ENCODE data around the gene LZTFL1. TPM values are rescaled to one million over a fixed set of nuclear protein-coding genes. Genes with fewer than 3 reads are reported as not detected.

The LZTFL1 gene, protein sequence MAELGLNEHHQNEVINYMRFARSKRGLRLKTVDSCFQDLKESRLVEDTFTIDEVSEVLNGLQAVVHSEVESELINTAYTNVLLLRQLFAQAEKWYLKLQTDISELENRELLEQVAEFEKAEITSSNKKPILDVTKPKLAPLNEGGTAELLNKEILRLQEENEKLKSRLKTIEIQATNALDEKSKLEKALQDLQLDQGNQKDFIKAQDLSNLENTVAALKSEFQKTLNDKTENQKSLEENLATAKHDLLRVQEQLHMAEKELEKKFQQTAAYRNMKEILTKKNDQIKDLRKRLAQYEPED
- 11.4 and 11.8 TPM in 2 replicates for total RNA-seq (2012; rRNA removed)

DNA sequence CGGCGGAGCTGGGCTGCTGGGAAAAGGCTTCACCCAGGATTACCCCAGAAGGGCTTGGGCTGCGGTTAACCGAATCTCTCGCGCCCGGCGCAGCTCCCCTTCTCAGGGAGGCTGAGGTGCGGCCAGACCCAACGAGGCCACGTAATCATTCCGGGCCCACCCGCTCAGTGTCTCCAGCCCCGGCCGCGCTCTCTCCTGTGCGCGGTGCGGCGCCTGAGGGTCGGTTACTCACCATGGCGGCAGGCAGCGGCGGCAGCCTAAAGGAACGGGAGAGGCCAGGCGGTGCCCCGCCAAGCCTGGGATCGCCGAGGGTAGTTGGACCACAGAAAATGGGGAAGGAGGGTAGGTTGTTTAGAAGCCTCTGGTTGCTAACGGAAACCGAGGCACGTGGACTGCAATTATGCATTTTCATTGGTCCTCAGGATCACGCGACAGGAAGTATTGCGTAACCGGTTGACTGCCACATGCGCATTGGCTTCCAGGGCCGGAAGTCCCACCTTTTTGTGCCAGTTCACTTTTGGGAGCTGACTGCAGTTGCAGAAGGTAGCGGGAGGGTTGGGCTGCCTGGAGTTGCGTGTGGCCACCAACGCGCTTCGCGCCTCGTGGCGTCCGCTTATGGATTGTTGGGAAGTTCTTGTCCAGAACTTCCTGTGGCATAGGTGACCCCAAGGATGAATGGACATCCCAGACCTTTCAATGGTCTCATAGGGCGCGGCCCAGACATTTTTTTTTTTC is at the start of gene LZTFL1:
TSS of gene LZTFL1 (minus strand) at position 363 of the 735 bp plus-strand sequence. CDS start at position 235, 128 bp downstream.
- H3K9me3 ChIP-seq (replicated peaks; ENCODE audit: low read length) = no peaks in the 10 kb centered on the region
- H3K4me3 ChIP-seq (ENCODE audit: low read length) = peak within 1 kb of the TSS; percentile 92
- no peaks in the 10 kb centered on the region for H3K36me3 ChIP-seq (ENCODE audit: insufficient read depth, low read length)
- H3K27me3 ChIP-seq (ENCODE audit: control insufficient read depth, insufficient read depth, low read length) = peaks cover 18% of the 10 kb centered on the region
- peak within 1 kb of the TSS; percentile 83 for H3K9ac ChIP-seq (ENCODE audit: low read depth, low read length)
- H3K4me2 ChIP-seq (ENCODE audit: low read length) = peak within 1 kb of the TSS; percentile 92
- peaks cover 9% of the 10 kb centered on the region for H3K4me1 ChIP-seq (ENCODE audit: control insufficient read depth, insufficient read depth, low read length)

DNA sequence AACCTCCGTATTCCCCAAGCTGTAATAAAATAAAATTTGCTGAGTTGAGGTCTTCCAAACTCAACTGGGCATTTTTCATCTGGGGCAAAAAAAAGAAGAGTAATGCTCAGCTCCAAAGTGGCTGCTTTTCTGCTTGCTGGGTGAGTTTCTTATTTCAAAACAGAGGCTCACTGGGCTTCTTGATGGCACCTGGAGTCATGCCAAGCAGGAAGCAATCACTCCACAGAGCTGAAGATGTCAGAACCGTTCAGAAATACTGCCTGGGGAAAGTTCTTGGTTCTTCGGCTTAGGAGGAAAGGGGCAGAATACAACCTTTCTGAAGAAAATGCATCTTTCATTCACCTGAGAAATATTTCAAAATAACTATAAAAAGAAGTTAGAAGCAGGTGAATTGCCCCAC is 48.5 kb upstream of the LZTFL1 start:
- Histone ChIP-seq H3K9ac (ENCODE audit: low read depth, low read length) (no peak overlapping the region), H3K4me3 (ENCODE audit: low read length) (no peak overlapping the region), H3K4me2 (ENCODE audit: low read length) (no peak overlapping the region), H3K4me1 (ENCODE audit: control insufficient read depth, insufficient read depth, low read length) (no peaks in the 10 kb centered on the region), H3K36me3 (ENCODE audit: insufficient read depth, low read length) (no peaks in the 10 kb centered on the region), H3K27me3 (ENCODE audit: control insufficient read depth, insufficient read depth, low read length) (peaks cover 41% of the 10 kb centered on the region), H3K9me3 (replicated peaks; ENCODE audit: low read length) (no peaks in the 10 kb centered on the region)

DNA sequence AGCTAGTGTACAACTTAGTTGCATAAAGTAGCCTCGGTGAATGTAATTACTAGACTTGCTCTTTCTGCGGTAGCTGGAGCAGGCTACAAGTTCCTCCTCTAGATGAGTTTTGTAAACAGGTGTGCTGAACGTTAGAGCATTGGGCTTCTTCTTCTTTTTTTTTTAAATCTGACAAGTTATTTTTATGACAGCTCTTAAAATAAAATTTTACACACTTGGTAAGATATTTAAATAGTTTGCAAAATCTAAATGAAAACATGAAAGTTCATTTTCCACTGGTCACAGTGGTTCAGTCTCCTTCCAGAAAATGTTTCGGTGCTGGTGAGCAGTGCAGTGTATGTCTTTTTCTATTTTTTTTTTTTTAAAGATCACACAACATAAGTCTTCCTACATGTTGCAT is 47.4 kb upstream of the LZTFL1 start:
- H3K27me3 ChIP-seq (ENCODE audit: control insufficient read depth, insufficient read depth, low read length) = peaks cover 42% of the 10 kb centered on the region
- H3K4me1 ChIP-seq (ENCODE audit: control insufficient read depth, insufficient read depth, low read length) = no peaks in the 10 kb centered on the region
- H3K4me2 ChIP-seq (ENCODE audit: low read length) = no peak overlapping the region
- no peak overlapping the region for H3K9ac ChIP-seq (ENCODE audit: low read depth, low read length)
- H3K4me3 ChIP-seq (ENCODE audit: low read length) = no peak overlapping the region
- H3K9me3 ChIP-seq (replicated peaks; ENCODE audit: low read length) = no peaks in the 10 kb centered on the region
- no peaks in the 10 kb centered on the region for H3K36me3 ChIP-seq (ENCODE audit: insufficient read depth, low read length)

GRCh38 chr3:45887759-45888511 is 46.0 kb upstream of the LZTFL1 start:
- Histone ChIP-seq H3K27me3 (ENCODE audit: control insufficient read depth, insufficient read depth, low read length) (peaks cover 43% of the 10 kb centered on the region), H3K9me3 (replicated peaks; ENCODE audit: low read length) (no peaks in the 10 kb centered on the region), H3K4me1 (ENCODE audit: control insufficient read depth, insufficient read depth, low read length) (no peaks in the 10 kb centered on the region), H3K4me2 (ENCODE audit: low read length) (no peak overlapping the region), H3K36me3 (ENCODE audit: insufficient read depth, low read length) (no peaks in the 10 kb centered on the region), H3K9ac (ENCODE audit: low read depth, low read length) (no peak overlapping the region), H3K4me3 (ENCODE audit: low read length) (no peak overlapping the region)

DNA sequence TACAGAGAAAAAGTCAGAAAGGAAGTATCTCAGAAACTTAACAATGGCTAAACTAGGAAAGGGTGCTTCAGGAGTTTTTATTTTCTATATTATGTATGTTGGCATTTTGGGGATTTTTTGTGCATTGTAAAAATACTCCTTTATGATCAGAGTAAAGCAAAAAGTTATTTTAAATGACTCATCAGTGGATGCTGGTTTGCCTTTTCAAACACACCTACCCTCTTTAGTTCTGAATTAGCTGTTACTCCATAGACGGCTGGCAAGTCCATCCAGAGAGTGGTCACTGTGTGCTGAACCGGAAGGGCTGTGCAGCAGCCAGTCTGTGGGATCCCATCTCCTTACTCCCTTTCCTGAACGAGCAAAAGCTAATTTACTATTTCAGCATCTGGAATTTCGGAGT is 45.4 kb upstream of the LZTFL1 start:
- Histone ChIP-seq H3K27me3 (ENCODE audit: control insufficient read depth, insufficient read depth, low read length) (peaks cover 45% of the 10 kb centered on the region), H3K9me3 (replicated peaks; ENCODE audit: low read length) (no peaks in the 10 kb centered on the region), H3K4me2 (ENCODE audit: low read length) (no peak overlapping the region), H3K4me1 (ENCODE audit: control insufficient read depth, insufficient read depth, low read length) (no peaks in the 10 kb centered on the region), H3K4me3 (ENCODE audit: low read length) (no peak overlapping the region), H3K36me3 (ENCODE audit: insufficient read depth, low read length) (no peaks in the 10 kb centered on the region), H3K9ac (ENCODE audit: low read depth, low read length) (no peak overlapping the region)

- H3K9me3 ChIP-seq (replicated peaks; ENCODE audit: low read length) = no peaks in the 10 kb centered on the region
- H3K27me3 ChIP-seq (ENCODE audit: control insufficient read depth, insufficient read depth, low read length) = peaks cover 42% of the 10 kb centered on the region
- no peaks in the 10 kb centered on the region for H3K36me3 ChIP-seq (ENCODE audit: insufficient read depth, low read length)
- no peak within 1 kb of the TSS for H3K4me3 ChIP-seq (ENCODE audit: low read length)
- H3K4me1 ChIP-seq (ENCODE audit: control insufficient read depth, insufficient read depth, low read length) = no peaks in the 10 kb centered on the region
- no peak within 1 kb of the TSS for H3K9ac ChIP-seq (ENCODE audit: low read depth, low read length)
- no peak within 1 kb of the TSS for H3K4me2 ChIP-seq (ENCODE audit: low read length)
Observed at GRCh38 chr3:45885979-45886705, 44.2 kb upstream of the LZTFL1 start, which contains the start of gene CCR9. TSS of gene CCR9 (plus strand) at chr3:45886543. CDS start at chr3:45894934, 8,391 bp downstream.

GRCh38 chr3:45884368-45885201 is 42.7 kb upstream of the LZTFL1 start:
- H3K27me3 ChIP-seq (ENCODE audit: control insufficient read depth, insufficient read depth, low read length) = peaks cover 32% of the 10 kb centered on the region
- no peak overlapping the region for H3K4me2 ChIP-seq (ENCODE audit: low read length)
- H3K36me3 ChIP-seq (ENCODE audit: insufficient read depth, low read length) = no peaks in the 10 kb centered on the region
- no peak overlapping the region for H3K4me3 ChIP-seq (ENCODE audit: low read length)
- H3K9ac ChIP-seq (ENCODE audit: low read depth, low read length) = no peak overlapping the region
- H3K4me1 ChIP-seq (ENCODE audit: control insufficient read depth, insufficient read depth, low read length) = no peaks in the 10 kb centered on the region
- no peaks in the 10 kb centered on the region for H3K9me3 ChIP-seq (replicated peaks; ENCODE audit: low read length)

DNA sequence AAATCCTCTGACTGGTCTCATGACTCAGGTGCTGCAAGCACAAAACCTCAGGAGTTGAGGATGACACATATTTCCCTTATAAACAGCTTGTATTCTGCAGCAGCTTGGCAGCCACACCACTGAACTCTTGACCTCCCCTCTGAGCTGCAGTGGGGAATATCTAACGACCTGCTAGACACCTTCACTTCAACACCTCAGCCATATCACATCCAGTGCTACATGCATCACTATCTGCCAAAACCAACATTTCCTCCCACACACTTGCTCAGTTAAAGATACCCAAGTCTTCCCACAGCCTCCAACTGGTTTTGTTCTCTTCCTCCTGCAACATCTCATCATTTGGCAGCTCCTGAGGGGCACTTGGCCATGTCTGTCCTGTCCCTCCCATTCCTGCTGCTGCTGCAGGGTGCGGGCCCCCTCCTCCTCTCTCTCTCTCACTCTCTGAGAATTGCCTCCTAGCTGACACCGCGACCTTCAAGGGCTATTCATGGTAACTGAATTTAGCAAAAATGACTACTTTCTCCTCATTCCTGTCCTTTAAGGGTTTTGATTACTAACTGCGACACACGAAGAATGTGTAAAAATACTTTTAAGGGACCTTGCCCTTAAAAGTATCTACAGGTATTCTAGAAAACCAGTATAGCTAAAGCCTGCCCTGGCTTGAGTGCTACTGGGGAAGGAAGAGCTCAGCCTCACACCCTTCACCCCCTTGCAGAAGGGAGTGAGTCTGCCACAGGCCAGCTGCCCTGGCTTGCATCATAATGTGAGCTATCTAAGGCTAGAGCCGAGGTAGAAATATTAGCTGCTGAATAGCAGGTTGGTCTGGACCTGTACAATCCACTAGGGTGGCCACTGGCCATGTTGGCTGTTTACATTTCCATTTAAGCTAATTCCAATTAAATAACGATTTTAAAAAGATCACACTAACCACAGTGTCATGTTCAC is 39.4 kb upstream of the LZTFL1 start:
- Histone ChIP-seq H3K9ac (ENCODE audit: low read depth, low read length) (no peak overlapping the region), H3K9me3 (replicated peaks; ENCODE audit: low read length) (no peaks in the 10 kb centered on the region), H3K4me2 (ENCODE audit: low read length) (no peak overlapping the region), H3K4me1 (ENCODE audit: control insufficient read depth, insufficient read depth, low read length) (no peaks in the 10 kb centered on the region), H3K27me3 (ENCODE audit: control insufficient read depth, insufficient read depth, low read length) (peaks cover 35% of the 10 kb centered on the region), H3K36me3 (ENCODE audit: insufficient read depth, low read length) (no peaks in the 10 kb centered on the region), H3K4me3 (ENCODE audit: low read length) (no peak overlapping the region)

- no peak overlapping the region for H3K9ac ChIP-seq (ENCODE audit: low read depth, low read length)
- no peaks in the 10 kb centered on the region for H3K9me3 ChIP-seq (replicated peaks; ENCODE audit: low read length)
- H3K4me3 ChIP-seq (ENCODE audit: low read length) = no peak overlapping the region
- no peaks in the 10 kb centered on the region for H3K4me1 ChIP-seq (ENCODE audit: control insufficient read depth, insufficient read depth, low read length)
- H3K27me3 ChIP-seq (ENCODE audit: control insufficient read depth, insufficient read depth, low read length) = peaks cover 37% of the 10 kb centered on the region
- no peaks in the 10 kb centered on the region for H3K36me3 ChIP-seq (ENCODE audit: insufficient read depth, low read length)
- H3K4me2 ChIP-seq (ENCODE audit: low read length) = no peak overlapping the region
Observed at GRCh38 chr3:45880725-45881077, 38.8 kb upstream of the LZTFL1 start.

DNA sequence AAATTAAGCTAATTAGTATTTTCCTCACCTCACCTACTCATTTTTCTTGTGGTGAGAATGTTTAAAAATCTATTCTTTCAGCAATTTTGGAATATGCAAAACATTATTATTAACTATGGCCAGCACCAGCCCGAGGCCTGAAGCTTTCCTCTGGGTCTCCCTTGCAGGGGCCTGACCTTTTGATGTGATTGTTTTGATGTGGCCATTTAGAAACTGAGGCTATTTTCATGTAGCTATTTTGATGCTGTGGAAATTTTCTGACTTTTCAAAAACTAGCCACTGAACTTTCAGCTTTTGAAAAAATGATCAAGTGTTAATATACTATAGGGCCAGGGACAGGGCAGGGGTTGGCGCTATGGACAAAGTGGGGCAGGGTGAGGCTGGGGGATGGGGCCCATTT is 36.2 kb upstream of the LZTFL1 start:
- H3K9ac ChIP-seq (ENCODE audit: low read depth, low read length) = no peak overlapping the region
- H3K4me1 ChIP-seq (ENCODE audit: control insufficient read depth, insufficient read depth, low read length) = no peaks in the 10 kb centered on the region
- H3K4me3 ChIP-seq (ENCODE audit: low read length) = no peak overlapping the region
- H3K9me3 ChIP-seq (replicated peaks; ENCODE audit: low read length) = no peaks in the 10 kb centered on the region
- H3K36me3 ChIP-seq (ENCODE audit: insufficient read depth, low read length) = no peaks in the 10 kb centered on the region
- no peak overlapping the region for H3K4me2 ChIP-seq (ENCODE audit: low read length)
- peaks cover 32% of the 10 kb centered on the region for H3K27me3 ChIP-seq (ENCODE audit: control insufficient read depth, insufficient read depth, low read length)

Data from skeletal muscle satellite cell (primary cell).